GM12878 (cell line): ENCODE measurements around the gene KRTAP10-2. TPM values are rescaled to one million over a fixed set of nuclear protein-coding genes. Genes with fewer than 3 reads are reported as not detected.

Experiments used
- ATAC-seq: fragments of 200-7000 bp; cut with Tn5 transposase; 3 replicates; pipeline ENCODE4 v1.9.1; 2020; ENCODE audit warnings: mild to moderate bottlenecking, moderate library complexity
- BruUV-seq: library from RNA; stranded (reverse); fragments of 400-500 nt; replicated peaks from 2 replicates; lab custom pipeline; 2021; lab: Mats Ljungman, UMichigan
- CTCF ChIA-PET: fragments of 300-600 bp; sonication (Branson Sonifier 250); formaldehyde crosslinking; extraction: SDS; loops from one replicate; lab custom pipeline; 2021; ENCODE audit warnings: inconsistent platforms; lab: Yijun Ruan, JAX
- POLR2A ChIA-PET: fragments of 350-600 bp; formaldehyde crosslinking; extraction: SDS; loops from one replicate; lab custom pipeline; 2021; ENCODE audit warnings: inconsistent platforms; lab: Charles Lee
- RAD21 ChIA-PET: fragments of 300-600 bp; sonication (Branson Sonifier 250); formaldehyde crosslinking; loops from one replicate; lab custom pipeline; 2023; ENCODE audit warnings: antibody characterized with exemption; ENCODE audit not compliant: unreplicated experiment; lab: Charles Lee
- SMC1A ChIA-PET: fragments of 300-600 bp; sonication (Branson Sonifier 250); formaldehyde crosslinking; loops from one replicate; lab custom pipeline; 2023; ENCODE audit not compliant: unreplicated experiment, uncharacterized antibody; lab: Charles Lee
- DNase-seq: peaks from one replicate; pipeline ENCODE4 v3.0.0-alpha.2; 2011; ENCODE audit warnings: low read depth, low spot score
- FAIRE-seq: peaks from 3 replicates; lab custom pipeline; 2011; peaks lifted over from hg19 to GRCh38; lab: Jason Lieb, UNC
- H2AFZ ChIP-seq: 2 replicates; pipeline ENCODE4 v1.6.0; 2011; ENCODE audit warnings: low read depth, low read length, control low read depth; ENCODE audit not compliant: control insufficient read depth
- H3K27ac ChIP-seq: 2 replicates; pipeline ENCODE4 v1.5.1; 2011; ENCODE audit warnings: control low read depth; ENCODE audit not compliant: control insufficient read depth, insufficient read depth
- H3K27me3 ChIP-seq, 2 experiments: replicated peaks in 1 of 2; 2 replicates each; pipeline versions ENCODE4 v1.6.0 to v1.6.1; 2011; ENCODE audit warnings: low read length in 1 of 2; ENCODE audit not compliant: control insufficient read depth in 2 of 2, insufficient read depth in 2 of 2
- H3K36me3 ChIP-seq, 2 experiments: 2 replicates each; pipeline ENCODE4 v1.5.1; 2011; ENCODE audit warnings: low read length in 1 of 2; ENCODE audit not compliant: control insufficient read depth in 2 of 2, insufficient read depth in 2 of 2
- H3K4me1 ChIP-seq: 2 replicates; pipeline ENCODE4 v1.6.1; 2011; ENCODE audit warnings: mild to moderate bottlenecking, low read length, moderate library complexity, mixed read lengths; ENCODE audit not compliant: control insufficient read depth, insufficient read depth
- H3K4me2 ChIP-seq: 2 replicates; pipeline ENCODE4 v1.6.0; 2011; ENCODE audit warnings: control low read depth; ENCODE audit not compliant: control insufficient read depth, insufficient read depth
- H3K4me3 ChIP-seq: fragments of 200-600 bp; sonication (generic); 2 replicates; pipeline ENCODE4 v1.5.1; 2016
- H3K79me2 ChIP-seq: 2 replicates; pipeline ENCODE4 v1.6.0; 2011; ENCODE audit warnings: low read length; ENCODE audit not compliant: control insufficient read depth, insufficient read depth
- H3K9ac ChIP-seq: 2 replicates; pipeline ENCODE4 v1.8.0; 2011; ENCODE audit warnings: low read length, control low read depth, mixed read lengths; ENCODE audit not compliant: control insufficient read depth, insufficient read depth
- H3K9me3 ChIP-seq: replicated peaks from 3 replicates; pipeline ENCODE4 v1.5.1; 2011; ENCODE audit warnings: mild to moderate bottlenecking, low read length; ENCODE audit not compliant: control insufficient read depth, insufficient read depth
- H4K20me1 ChIP-seq: 2 replicates; pipeline ENCODE4 v1.6.0; 2011; ENCODE audit not compliant: control insufficient read depth, insufficient read depth
- CREM ChIP-seq: IDR thresholded peaks from 2 replicates; pipeline ENCODE4 v1.6.1; 2014; ENCODE audit warnings: antibody characterized with exemption, low read depth
- ETV6 ChIP-seq, 2 experiments: fragments of 450-650 bp in 1 of 2; IDR thresholded peaks in 1 of 2; conservative IDR thresholded peaks in 1 of 2; 2 replicates each; pipeline ENCODE4 v1.6.1; 2014; ENCODE audit warnings: antibody characterized with exemption in 1 of 2, borderline replicate concordance in 1 of 2, low read depth in 1 of 2, mild to moderate bottlenecking in 1 of 2, moderate library complexity in 1 of 2
- MXI1 ChIP-seq: fragments of 150-350 bp; IDR thresholded peaks from 2 replicates; pipeline ENCODE4 v1.6.1; 2011; ENCODE audit warnings: low read depth, mild to moderate bottlenecking, inconsistent platforms, low read length, improper control_type of control experiment
- NBN ChIP-seq: fragments of 450-650 bp; IDR thresholded peaks from 2 replicates; pipeline ENCODE4 v1.6.1; 2016
- PAX5 ChIP-seq: IDR thresholded peaks from 2 replicates; pipeline ENCODE4 v1.6.1; 2011; ENCODE audit warnings: low read depth, low read length, borderline replicate concordance
- PKNOX1 ChIP-seq: fragments of 450-650 bp; IDR thresholded peaks from 2 replicates; pipeline ENCODE4 v1.6.1; 2016; ENCODE audit warnings: mild to moderate bottlenecking
- POLR2A ChIP-seq: IDR thresholded peaks from 2 replicates; pipeline ENCODE4 v1.6.1; 2011; ENCODE audit warnings: low read depth, mild to moderate bottlenecking, low read length
- RAD21 ChIP-seq: IDR thresholded peaks from 2 replicates; pipeline ENCODE4 v1.6.1; 2011; ENCODE audit warnings: mild to moderate bottlenecking, low read depth, low read length, moderate library complexity; ENCODE audit not compliant: insufficient read depth
- SIN3A ChIP-seq: IDR thresholded peaks from 2 replicates; pipeline ENCODE4 v1.6.1; 2012; ENCODE audit warnings: low read depth, low read length, improper control_type of control experiment
- SMARCA5 ChIP-seq: fragments of 450-650 bp; IDR thresholded peaks from 2 replicates; pipeline ENCODE4 v1.6.1; 2017; ENCODE audit warnings: mild to moderate bottlenecking
- SP1 ChIP-seq: IDR thresholded peaks from one replicate; pipeline ENCODE4 v1.6.1; 2011; ENCODE audit warnings: low read depth, low read length
- USF2 ChIP-seq: IDR thresholded peaks from 2 replicates; pipeline ENCODE4 v1.6.1; 2011; ENCODE audit warnings: low read depth, low read length, improper control_type of control experiment, borderline replicate concordance
- WRNIP1 ChIP-seq: IDR thresholded peaks from 2 replicates; pipeline ENCODE4 v1.6.1; 2011; ENCODE audit warnings: low read depth, low read length, improper control_type of control experiment, borderline replicate concordance
- ZBTB40 ChIP-seq: fragments of 450-650 bp; IDR thresholded peaks from 2 replicates; pipeline ENCODE4 v1.6.1; 2016; ENCODE audit warnings: mild to moderate bottlenecking, moderate library complexity, borderline replicate concordance
- WGBS: methylation state at CpG from one replicate; pipeline ENCODE4 v1.1.6; 2016; ENCODE audit warnings: low lambda C conversion rate; ENCODE audit not compliant: insufficient replicate concordance, insufficient coverage; ENCODE audit errors: missing lambda C conversion rate; 5-methylcytosine and 5-hydroxymethylcytosine counted together
- in situ Hi-C: fragments of 300-500 bp; cut with MboI; formaldehyde crosslinking; loops from 9 replicates; pipeline ENCODE4 v1.14.3; 2018; ENCODE audit warnings: mixed read lengths
- intact Hi-C: fragments of 100-400 bp; cut with micrococcal nuclease; formaldehyde crosslinking; loops from one replicate; pipeline ENCODE4 v1.14.2; 2022; ENCODE audit not compliant: unreplicated experiment
- polyA plus RNA-seq, 11 experiments: library from polyadenylated mRNA; depleted of rRNA in 4 of 11; unstranded in 6 of 11; stranded (reverse) in 5 of 11; fragments of >200 nt; fragmentation: Nextera tagmentation in 4 of 11; fragmentation: Illumina TruSeq in 1 of 11; extraction: Ambion mirVana in 4 of 11; extraction: Trizol in 1 of 11; gene quantifications; 1 replicate in 1 of 11; 2 replicates in 10 of 11; pipeline versions ENCODE4 v1.2.1 to v1.2.3, GENCODE V29; 2011 to 2016; ENCODE audit warnings: inconsistent platforms in 2 of 11, missing spikeins in 2 of 11, low read depth in 1 of 11
- total RNA-seq, 4 experiments: library from RNA; depleted of rRNA in 3 of 4; stranded (reverse); fragments of >200 nt in 3 of 4; fragmentation: Illumina TruSeq in 1 of 4; extraction: Trizol in 1 of 4; gene quantifications; 2 replicates each; pipeline versions ENCODE4 v1.2.1 to v1.2.3, GENCODE V29; 2013 to 2021
- TF ChIP-seq, protein P1 (sequence below), 3 experiments: IDR thresholded peaks in 2 of 3; conservative IDR thresholded peaks in 1 of 3; 2 replicates each; pipeline ENCODE4 v1.5.1; 2011; ENCODE audit warnings: low read depth in 3 of 3, low read length in 3 of 3, mild to moderate bottlenecking in 3 of 3, control low read depth in 2 of 3, moderate library complexity in 2 of 3, inconsistent platforms in 1 of 3, mixed read lengths in 1 of 3; ENCODE audit not compliant: control insufficient read depth in 2 of 3, insufficient read depth in 1 of 3; ENCODE audit errors: extremely low read depth in 1 of 3
- TF ChIP-seq, protein P2 (sequence below): fragments of 450-650 bp; IDR thresholded peaks from 2 replicates; pipeline ENCODE4 v1.6.1; 2016; ENCODE audit warnings: mild to moderate bottlenecking

The KRTAP10-2 gene
- total and polyA plus RNA-seq, 10 of the 15 experiments (the other 5 are each of a cell fraction or from before 2014, with no cell fraction given) = not detected

- FAIRE-seq = no peak
- ChIA-PET RAD21 (no interaction called here), SMC1A (no interaction called here), CTCF (no interaction called here), POLR2A (no interaction called here)
- no TSS peak for BruUV-seq
- Histone ChIP-seq H3K4me2 (no peak within 1 kb of the TSS), H2AFZ (no peak within 1 kb of the TSS), H3K27ac (no peak within 1 kb of the TSS), H4K20me1 (no peaks in the 10 kb centered on the region), H3K4me1 (no peaks in the 10 kb centered on the region), H3K79me2 (no peaks in the 10 kb centered on the region), H3K9me3 (no peaks in the 10 kb centered on the region; the same call in 2 of the 3 replicates), H3K4me3 (no peak within 1 kb of the TSS), H3K9ac (no peak within 1 kb of the TSS), H3K36me3 (no peaks in the 10 kb centered on the region), H3K27me3 (no peaks in the 10 kb centered on the region; a peak in 1 of 4 replicates)
- intact Hi-C loops = no loop called here
- ATAC-seq = no peak
- 24% methylated on average over 5 of the region's 5 CpGs for WGBS
- DNase-seq = no peak
- in situ Hi-C loops = no loop called here
- no peak for TF ChIP-seq NBN
- TF ChIP-seq PKNOX1 = no peak
- TF ChIP-seq, protein P1, sequence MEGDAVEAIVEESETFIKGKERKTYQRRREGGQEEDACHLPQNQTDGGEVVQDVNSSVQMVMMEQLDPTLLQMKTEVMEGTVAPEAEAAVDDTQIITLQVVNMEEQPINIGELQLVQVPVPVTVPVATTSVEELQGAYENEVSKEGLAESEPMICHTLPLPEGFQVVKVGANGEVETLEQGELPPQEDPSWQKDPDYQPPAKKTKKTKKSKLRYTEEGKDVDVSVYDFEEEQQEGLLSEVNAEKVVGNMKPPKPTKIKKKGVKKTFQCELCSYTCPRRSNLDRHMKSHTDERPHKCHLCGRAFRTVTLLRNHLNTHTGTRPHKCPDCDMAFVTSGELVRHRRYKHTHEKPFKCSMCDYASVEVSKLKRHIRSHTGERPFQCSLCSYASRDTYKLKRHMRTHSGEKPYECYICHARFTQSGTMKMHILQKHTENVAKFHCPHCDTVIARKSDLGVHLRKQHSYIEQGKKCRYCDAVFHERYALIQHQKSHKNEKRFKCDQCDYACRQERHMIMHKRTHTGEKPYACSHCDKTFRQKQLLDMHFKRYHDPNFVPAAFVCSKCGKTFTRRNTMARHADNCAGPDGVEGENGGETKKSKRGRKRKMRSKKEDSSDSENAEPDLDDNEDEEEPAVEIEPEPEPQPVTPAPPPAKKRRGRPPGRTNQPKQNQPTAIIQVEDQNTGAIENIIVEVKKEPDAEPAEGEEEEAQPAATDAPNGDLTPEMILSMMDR (IDR thresholded peaks at IDR 0.05 in 2 of 3, conservative IDR thresholded peaks at IDR 0.05 in 1 of 3; ENCODE audit: control insufficient read depth in 2 of 3, extremely low read depth in 1 of 3, insufficient read depth in 1 of 3, low read depth in 3 of 3, low read length in 3 of 3) = no peak
- no peak for TF ChIP-seq ETV6 (conservative IDR thresholded peaks at IDR 0.05 in 1 of 2, IDR thresholded peaks at IDR 0.05 in 1 of 2; ENCODE audit: borderline replicate concordance in 1 of 2, low read depth in 1 of 2)
- TF ChIP-seq PAX5 = no peak
- TF ChIP-seq WRNIP1 = no peak
- TF ChIP-seq SIN3A = no peak
- TF ChIP-seq USF2 = no peak
- TF ChIP-seq ZBTB40 = no peak
- no peak for TF ChIP-seq POLR2A
- no peak for TF ChIP-seq MXI1
- TF ChIP-seq SMARCA5 = no peak
- TF ChIP-seq RAD21 = no peak
- TF ChIP-seq, protein P2, sequence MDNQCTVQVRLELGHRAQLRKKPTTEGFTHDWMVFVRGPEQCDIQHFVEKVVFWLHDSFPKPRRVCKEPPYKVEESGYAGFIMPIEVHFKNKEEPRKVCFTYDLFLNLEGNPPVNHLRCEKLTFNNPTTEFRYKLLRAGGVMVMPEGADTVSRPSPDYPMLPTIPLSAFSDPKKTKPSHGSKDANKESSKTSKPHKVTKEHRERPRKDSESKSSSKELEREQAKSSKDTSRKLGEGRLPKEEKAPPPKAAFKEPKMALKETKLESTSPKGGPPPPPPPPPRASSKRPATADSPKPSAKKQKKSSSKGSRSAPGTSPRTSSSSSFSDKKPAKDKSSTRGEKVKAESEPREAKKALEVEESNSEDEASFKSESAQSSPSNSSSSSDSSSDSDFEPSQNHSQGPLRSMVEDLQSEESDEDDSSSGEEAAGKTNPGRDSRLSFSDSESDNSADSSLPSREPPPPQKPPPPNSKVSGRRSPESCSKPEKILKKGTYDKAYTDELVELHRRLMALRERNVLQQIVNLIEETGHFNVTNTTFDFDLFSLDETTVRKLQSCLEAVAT = no peak
- no peak for TF ChIP-seq SP1
- TF ChIP-seq CREM = no peak
These were observed 7.4 kb upstream of the KRTAP10-2 start, which contains the start of gene KRTAP10-3 for GRCh38 chr21:44558695-44559094. TSS of gene KRTAP10-3 (minus strand) at chr21:44558795. CDS start at chr21:44558715, 80 bp downstream.
